Smooth muscle cell (in vitro differentiated cells): ENCODE measurements around the gene RSAD1. TPM values are rescaled to one million over a fixed set of nuclear protein-coding genes. Genes with fewer than 3 reads are reported as not detected.

Experiments
- DNase-seq: peaks from one replicate; lab custom pipeline; 2025; ENCODE audit not compliant: unreplicated experiment; lab: John Stamatoyannopoulos, UW
- H2AFZ ChIP-seq: fragments of 200-600 bp; sonication (generic); 2 replicates; pipeline ENCODE4 v1.6.0; 2016; ENCODE audit warnings: antibody characterized with exemption, low read depth, mild to moderate bottlenecking
- H3F3A ChIP-seq: fragments of 200-600 bp; sonication (generic); 2 replicates; pipeline ENCODE4 v1.6.0; 2017; ENCODE audit warnings: antibody characterized with exemption, low read depth
- H3K27ac ChIP-seq: fragments of 200-600 bp; sonication (generic); 2 replicates; pipeline ENCODE4 v1.5.1; 2016; ENCODE audit warnings: low read depth, mild to moderate bottlenecking
- H3K27me3 ChIP-seq: fragments of 200-600 bp; sonication (generic); 2 replicates; pipeline ENCODE4 v1.6.1; 2016; ENCODE audit warnings: low read depth, mild to moderate bottlenecking
- H3K36me3 ChIP-seq: fragments of 200-600 bp; sonication (generic); 2 replicates; pipeline ENCODE4 v1.5.1; 2016; ENCODE audit warnings: low read depth
- H3K4me1 ChIP-seq: fragments of 200-600 bp; sonication (generic); 2 replicates; pipeline ENCODE4 v1.5.1; 2016; ENCODE audit warnings: low read depth
- H3K4me2 ChIP-seq: fragments of 200-600 bp; sonication (generic); 2 replicates; pipeline ENCODE4 v1.6.0; 2016; ENCODE audit warnings: mild to moderate bottlenecking
- H3K4me3 ChIP-seq: fragments of 200-600 bp; sonication (generic); 2 replicates; pipeline ENCODE4 v1.5.1; 2016; ENCODE audit warnings: mild to moderate bottlenecking
- H3K79me2 ChIP-seq: fragments of 200-600 bp; sonication (generic); 2 replicates; pipeline ENCODE4 v1.6.0; 2016; ENCODE audit warnings: low read depth, mild to moderate bottlenecking
- H3K9ac ChIP-seq: fragments of 200-600 bp; sonication (generic); 2 replicates; pipeline ENCODE4 v1.6.0; 2016; ENCODE audit warnings: low read depth
- H3K9me3 ChIP-seq: fragments of 200-600 bp; sonication (generic); replicated peaks from 2 replicates; pipeline ENCODE4 v1.5.1; 2016; ENCODE audit warnings: low read depth
- H4K20me1 ChIP-seq: fragments of 200-600 bp; sonication (generic); 2 replicates; pipeline ENCODE4 v1.6.0; 2016; ENCODE audit warnings: low read depth
- WGBS: methylation state at CpG from one replicate; pipeline ENCODE4 v1.1.7; 2016; ENCODE audit warnings: low lambda C conversion rate; 5-methylcytosine and 5-hydroxymethylcytosine counted together
- polyA plus RNA-seq: library from polyadenylated mRNA; unstranded; fragments of >200 nt; fragmentation: Nextera tagmentation; extraction: Ambion mirVana; gene quantifications from 2 replicates; pipeline ENCODE4 v1.2.1, GENCODE V29; 2016
- total RNA-seq: library from RNA; depleted of rRNA; stranded (reverse); fragments of >200 nt; gene quantifications from 2 replicates; pipeline ENCODE4 v1.2.3, GENCODE V29; 2014
- TF ChIP-seq, protein P1 (sequence below): fragments of 200-600 bp; sonication (generic); IDR thresholded peaks from 2 replicates; pipeline ENCODE4 v1.5.1; 2017; ENCODE audit warnings: borderline replicate concordance, mild to moderate bottlenecking, antibody characterized with exemption; ENCODE audit not compliant: insufficient read depth, poor library complexity, severe bottlenecking

The RSAD1 gene
- total and polyA plus RNA-seq, 2 experiments from 2014 or later, result 11.4 to 21.1 TPM

GRCh38 chr17:50492214-50492613, 13.6 kb downstream of the RSAD1 start:
- Histone ChIP-seq H3K27me3 (no peaks in the 10 kb centered on the region), H3K4me2 (no peak overlapping the region), H3K36me3 (no peaks in the 10 kb centered on the region), H3K79me2 (no peaks in the 10 kb centered on the region), H3K9me3 (no peaks in the 10 kb centered on the region), H3K9ac (no peak overlapping the region), H3K4me3 (no peak overlapping the region), H4K20me1 (no peaks in the 10 kb centered on the region), H3F3A (no peaks in the 10 kb centered on the region), H2AFZ (no peak overlapping the region), H3K27ac (no peak overlapping the region), H3K4me1 (no peaks in the 10 kb centered on the region)
- 96% methylated on average over 8 of the region's 8 CpGs for WGBS
- no peak for DNase-seq
- TF ChIP-seq, protein P1, sequence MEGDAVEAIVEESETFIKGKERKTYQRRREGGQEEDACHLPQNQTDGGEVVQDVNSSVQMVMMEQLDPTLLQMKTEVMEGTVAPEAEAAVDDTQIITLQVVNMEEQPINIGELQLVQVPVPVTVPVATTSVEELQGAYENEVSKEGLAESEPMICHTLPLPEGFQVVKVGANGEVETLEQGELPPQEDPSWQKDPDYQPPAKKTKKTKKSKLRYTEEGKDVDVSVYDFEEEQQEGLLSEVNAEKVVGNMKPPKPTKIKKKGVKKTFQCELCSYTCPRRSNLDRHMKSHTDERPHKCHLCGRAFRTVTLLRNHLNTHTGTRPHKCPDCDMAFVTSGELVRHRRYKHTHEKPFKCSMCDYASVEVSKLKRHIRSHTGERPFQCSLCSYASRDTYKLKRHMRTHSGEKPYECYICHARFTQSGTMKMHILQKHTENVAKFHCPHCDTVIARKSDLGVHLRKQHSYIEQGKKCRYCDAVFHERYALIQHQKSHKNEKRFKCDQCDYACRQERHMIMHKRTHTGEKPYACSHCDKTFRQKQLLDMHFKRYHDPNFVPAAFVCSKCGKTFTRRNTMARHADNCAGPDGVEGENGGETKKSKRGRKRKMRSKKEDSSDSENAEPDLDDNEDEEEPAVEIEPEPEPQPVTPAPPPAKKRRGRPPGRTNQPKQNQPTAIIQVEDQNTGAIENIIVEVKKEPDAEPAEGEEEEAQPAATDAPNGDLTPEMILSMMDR, result no peak

DNA sequence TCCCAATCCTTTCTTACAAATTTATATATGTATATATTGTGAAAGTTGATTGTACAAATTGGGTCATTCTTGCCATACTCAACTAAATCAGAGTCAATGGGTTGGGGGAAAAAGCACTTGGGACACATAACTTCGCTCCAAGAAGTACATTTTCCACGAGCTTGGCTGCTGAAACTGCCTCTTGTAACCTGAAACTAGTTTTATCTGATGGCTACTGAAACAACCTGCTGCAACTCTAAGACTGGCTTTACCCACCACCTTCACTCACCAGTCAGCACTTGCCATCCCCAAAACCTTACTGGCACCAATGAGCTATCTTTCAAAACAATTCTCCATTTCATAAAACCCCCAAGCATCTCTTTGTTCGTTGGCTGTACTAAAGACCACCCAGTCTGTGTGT, 15.1 kb downstream of the RSAD1 start:
- no peaks in the 10 kb centered on the region for H3K9me3 ChIP-seq
- TF ChIP-seq, protein P1, result no peak
- H3K27ac ChIP-seq, result no peak overlapping the region
- no peaks in the 10 kb centered on the region for H3F3A ChIP-seq
- H3K9ac ChIP-seq, result no peak overlapping the region
- no peaks in the 10 kb centered on the region for H3K79me2 ChIP-seq
- no peak overlapping the region for H2AFZ ChIP-seq
- H3K36me3 ChIP-seq, result no peaks in the 10 kb centered on the region
- WGBS, result 47% methylated on average over 3 of the region's 3 CpGs
- H3K27me3 ChIP-seq, result no peaks in the 10 kb centered on the region
- H3K4me1 ChIP-seq, result peaks cover 4% of the 10 kb centered on the region
- no peak for DNase-seq
- no peak overlapping the region for H3K4me3 ChIP-seq
- no peaks in the 10 kb centered on the region for H4K20me1 ChIP-seq
- no peak overlapping the region for H3K4me2 ChIP-seq

- H2AFZ ChIP-seq, result no peak overlapping the region
- H3K4me1 ChIP-seq, result peaks cover 4% of the 10 kb centered on the region
- TF ChIP-seq, protein P1, result no peak
- no peak overlapping the region for H3K9ac ChIP-seq
- DNase-seq, result no peak
- H3K4me2 ChIP-seq, result no peak overlapping the region
- peaks cover 3% of the 10 kb centered on the region for H3F3A ChIP-seq
- H3K36me3 ChIP-seq, result no peaks in the 10 kb centered on the region
- H3K27me3 ChIP-seq, result no peaks in the 10 kb centered on the region
- H3K27ac ChIP-seq, result no peak overlapping the region
- H4K20me1 ChIP-seq, result no peaks in the 10 kb centered on the region
- H3K4me3 ChIP-seq, result no peak overlapping the region
- 82% methylated on average over 8 of the region's 8 CpGs for WGBS
- no peaks in the 10 kb centered on the region for H3K9me3 ChIP-seq
- H3K79me2 ChIP-seq, result no peaks in the 10 kb centered on the region
Measured at GRCh38 chr17:50495217-50495823, 16.7 kb downstream of the RSAD1 start.

DNA sequence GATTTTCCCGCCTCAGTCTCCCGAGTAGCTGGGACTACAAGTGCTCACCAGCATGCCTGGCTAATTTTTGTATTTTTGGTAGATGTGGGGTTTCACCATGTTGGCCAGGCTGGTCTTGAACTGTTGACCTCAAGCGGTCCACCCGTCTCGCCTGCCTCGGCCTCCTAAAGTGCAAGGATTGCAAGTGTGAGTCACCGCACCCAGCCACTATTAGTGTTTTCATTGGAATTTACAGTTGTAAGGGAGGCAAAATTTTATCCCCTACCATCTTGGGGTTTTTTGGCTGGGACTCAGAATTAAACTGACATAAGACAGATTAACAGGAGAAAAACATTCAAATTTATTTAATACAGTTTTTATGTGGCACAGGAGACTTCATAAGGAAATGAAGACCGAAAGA, 17.3 kb downstream of the RSAD1 start:
- Histone ChIP-seq H3K27me3 (no peaks in the 10 kb centered on the region), H3K36me3 (no peaks in the 10 kb centered on the region), H3K9ac (no peak overlapping the region), H3K4me3 (no peak overlapping the region), H2AFZ (no peak overlapping the region), H3K4me1 (peaks cover 4% of the 10 kb centered on the region), H3K27ac (no peak overlapping the region), H3K9me3 (no peaks in the 10 kb centered on the region), H3K4me2 (no peak overlapping the region), H3F3A (peaks cover 3% of the 10 kb centered on the region), H4K20me1 (no peaks in the 10 kb centered on the region), H3K79me2 (no peaks in the 10 kb centered on the region)
- DNase-seq, result no peak
- TF ChIP-seq, protein P1, result no peak
- 72% methylated on average over 8 of the region's 8 CpGs for WGBS
